ENCODE measurements around the gene SYTL1.

SYTL1 gene

GRCh38 chr1:27342778-27343638 is 1.2 kb downstream of the SYTL1 start:
- intact Hi-C loops (cut with DNase I), result no loop called here

GRCh38 chr1:27343639-27344025 is 1.8 kb downstream of the SYTL1 start:
- intact Hi-C loops (cut with DNase I), result no loop called here

More at GRCh38 chr1:27342778-27343638, 1.2 kb downstream of the SYTL1 start:
- peak in 2 of 10 donors; percentile 80 to 85 for DNase-seq

GRCh38 chr1:27345272-27345671 is 3.5 kb downstream of the SYTL1 start:
- peak in 2 of 10 donors; percentile 39 to 73 for DNase-seq

More at GRCh38 chr1:27343639-27344025, 1.8 kb downstream of the SYTL1 start:
- no peak for DNase-seq

GRCh38 chr1:27346357-27346756 is 4.5 kb downstream of the SYTL1 start:
- intact Hi-C loops (cut with DNase I), result no loop called here
- no peak for DNase-seq

More at GRCh38 chr1:27345272-27345671, 3.5 kb downstream of the SYTL1 start:
- intact Hi-C loops (cut with DNase I), result no loop called here

GRCh38 chr1:27346991-27347624 is 5.3 kb downstream of the SYTL1 start:
- DNase-seq, result no peak
- intact Hi-C loops (cut with DNase I), result no loop called here

- intact Hi-C loops (cut with DNase I), result no loop called here
- DNase-seq, result peak in 1 of 10 donors; percentile 82
Observed at GRCh38 chr1:27348861-27349783, 7.3 kb downstream of the SYTL1 start.

- peak in 6 of 10 donors; percentile 31 to 92 (median 70) for DNase-seq
- intact Hi-C loops (cut with DNase I), result no loop called here
Observed at GRCh38 chr1:27349784-27350662, 8.2 kb downstream of the SYTL1 start.

GRCh38 chr1:27350663-27351540 is 9.1 kb downstream of the SYTL1 start:
- intact Hi-C loops (cut with DNase I), result no loop called here
- DNase-seq, result no peak

GRCh38 chr1:27351541-27352107 is 9.8 kb downstream of the SYTL1 start:
- DNase-seq, result no peak
- intact Hi-C loops (cut with DNase I), result no loop called here

- no peak for DNase-seq
- intact Hi-C loops (cut with DNase I), result no loop called here
Observed at GRCh38 chr1:27353166-27353565, 11.3 kb downstream of the SYTL1 start.

GRCh38 chr1:27353629-27354028 is 11.8 kb downstream of the SYTL1 start:
- intact Hi-C loops (cut with DNase I), result no loop called here
- no peak for DNase-seq

- intact Hi-C loops (cut with DNase I), result no loop called here
- DNase-seq, result no peak
Observed at GRCh38 chr1:27355683-27356082, 13.9 kb downstream of the SYTL1 start.

- intact Hi-C loops (cut with DNase I), result no loop called here
- no peak for DNase-seq
Observed at GRCh38 chr1:27356277-27356618, 14.4 kb downstream of the SYTL1 start.

GRCh38 chr1:27356619-27357280 is 14.9 kb downstream of the SYTL1 start:
- DNase-seq, result no peak
- intact Hi-C loops (cut with DNase I), result no loop called here

- intact Hi-C loops (cut with DNase I), result no loop called here
- peak in 8 of 10 donors; percentile 46 to 95 (median 64) for DNase-seq
Observed at GRCh38 chr1:27357281-27358037, 15.6 kb downstream of the SYTL1 start.

GRCh38 chr1:27358038-27358927 is 16.5 kb downstream of the SYTL1 start:
- intact Hi-C loops (cut with DNase I), result no loop called here
- DNase-seq, result peak in 1 of 10 donors; percentile 76

All from posterior cingulate gyrus (tissue), 11 donors.